IMR-90 (cell line): ENCODE results near the gene PSMD12. TPM values are rescaled to one million over a fixed set of nuclear protein-coding genes. Genes with fewer than 3 reads are reported as not detected.

Experiments
- ATAC-seq: fragments of 200-7000 bp; cut with Tn5 transposase; 2 replicates; pipeline ENCODE4 v1.9.1; 2020; ENCODE audit warnings: low read depth, mild to moderate bottlenecking, moderate library complexity
- BruUV-seq: library from RNA; stranded (reverse); fragments of 400-500 nt; replicated peaks from 2 replicates; lab custom pipeline; 2021; lab: Mats Ljungman, UMichigan
- CTCF ChIA-PET: fragments of 300-600 bp; formaldehyde crosslinking; extraction: SDS; loops from one replicate; lab custom pipeline; 2021; ENCODE audit warnings: antibody characterized with exemption; lab: Yijun Ruan, JAX
- POLR2A ChIA-PET: fragments of 300-600 bp; sonication (Branson Sonifier 250); formaldehyde crosslinking; loops from one replicate; lab custom pipeline; 2022; ENCODE audit warnings: antibody characterized with exemption; ENCODE audit not compliant: unreplicated experiment; lab: Charles Lee
- DNase-seq: peaks from one replicate; pipeline ENCODE4 v3.0.0; 2013
- H2AFZ ChIP-seq: replicated peaks from 2 replicates; pipeline ENCODE3; 2013; ENCODE audit warnings: low read length, mild to moderate bottlenecking; ENCODE audit not compliant: poor library complexity
- H2AK5ac ChIP-seq: 2 replicates; pipeline ENCODE4 v1.6.1; 2013; ENCODE audit warnings: low read depth, low read length, inconsistent platforms
- H2AK9ac ChIP-seq: replicated peaks from 2 replicates; pipeline ENCODE3; 2013; ENCODE audit warnings: mild to moderate bottlenecking, low read depth, low read length, moderate library complexity; ENCODE audit not compliant: poor library complexity
- H2BK120ac ChIP-seq: 2 replicates; pipeline ENCODE4 v1.6.1; 2013; ENCODE audit warnings: low read depth, low read length, inconsistent platforms
- H2BK15ac ChIP-seq: 3 replicates; pipeline ENCODE4 v1.6.1; 2013; ENCODE audit warnings: low read depth, low read length, inconsistent platforms
- H2BK20ac ChIP-seq: 2 replicates; pipeline ENCODE4 v1.6.1; 2013; ENCODE audit warnings: low read depth, mild to moderate bottlenecking, inconsistent platforms, low read length, moderate library complexity
- H2BK5ac ChIP-seq: 2 replicates; pipeline ENCODE4 v1.6.1; 2013; ENCODE audit warnings: mild to moderate bottlenecking, low read depth, low read length, inconsistent platforms; ENCODE audit not compliant: poor library complexity, severe bottlenecking
- H3K14ac ChIP-seq: replicated peaks from 2 replicates; pipeline ENCODE4 v1.6.1; 2013; ENCODE audit warnings: low read depth, low read length, inconsistent platforms
- H3K18ac ChIP-seq: 2 replicates; pipeline ENCODE4 v1.6.1; 2013; ENCODE audit warnings: low read depth, low read length, control low read depth
- H3K23ac ChIP-seq: 2 replicates; pipeline ENCODE4 v1.6.1; 2013; ENCODE audit warnings: low read depth, low read length, inconsistent platforms
- H3K27ac ChIP-seq: 2 replicates; pipeline ENCODE4 v1.5.1; 2013; ENCODE audit warnings: mild to moderate bottlenecking, control low read depth, low read length; ENCODE audit not compliant: insufficient read depth
- H3K27me3 ChIP-seq: 2 replicates; pipeline ENCODE4 v1.6.1; 2013; ENCODE audit warnings: low read length; ENCODE audit not compliant: control insufficient read depth, insufficient read depth
- H3K36me3 ChIP-seq: 2 replicates; pipeline ENCODE4 v1.6.1; 2013; ENCODE audit warnings: low read length, mixed read lengths; ENCODE audit not compliant: control insufficient read depth, insufficient read depth
- H3K4ac ChIP-seq: 2 replicates; pipeline ENCODE4 v1.6.1; 2013; ENCODE audit warnings: low read depth, low read length, inconsistent platforms
- H3K4me1 ChIP-seq: 2 replicates; pipeline ENCODE4 v1.6.1; 2013; ENCODE audit warnings: low read length, mixed read lengths; ENCODE audit not compliant: control insufficient read depth, insufficient read depth
- H3K4me2 ChIP-seq: 2 replicates; pipeline ENCODE4 v1.6.1; 2013; ENCODE audit warnings: low read depth, mild to moderate bottlenecking, control low read depth, low read length, moderate library complexity
- H3K4me3 ChIP-seq: 2 replicates; pipeline ENCODE4 v1.5.1; 2013; ENCODE audit warnings: low read depth, mild to moderate bottlenecking, control low read depth, low read length, moderate library complexity; ENCODE audit not compliant: insufficient read depth
- H3K56ac ChIP-seq: 2 replicates; pipeline ENCODE4 v1.6.1; 2013; ENCODE audit warnings: low read length, inconsistent platforms; ENCODE audit not compliant: insufficient read depth; ENCODE audit errors: extremely low read depth
- H3K79me1 ChIP-seq, 2 experiments: 2 replicates each; pipeline ENCODE4 v1.6.1; 2013; ENCODE audit warnings: low read length in 2 of 2, inconsistent platforms in 1 of 2, low read depth in 1 of 2
- H3K9ac ChIP-seq: 2 replicates; pipeline ENCODE4 v1.6.1; 2013; ENCODE audit warnings: low read depth, low read length, control low read depth
- H3K9me1 ChIP-seq: 2 replicates; pipeline ENCODE4 v1.6.1; 2013; ENCODE audit warnings: low read length, inconsistent platforms; ENCODE audit not compliant: insufficient read depth
- H3K9me3 ChIP-seq: 2 replicates; pipeline ENCODE4 v1.6.1; 2013; ENCODE audit warnings: low read length; ENCODE audit not compliant: control insufficient read depth, insufficient read depth
- H4K20me1 ChIP-seq: 2 replicates; pipeline ENCODE4 v1.6.1; 2013; ENCODE audit warnings: low read length, inconsistent platforms; ENCODE audit not compliant: insufficient read depth
- H4K5ac ChIP-seq: 2 replicates; pipeline ENCODE4 v1.6.1; 2013; ENCODE audit warnings: mild to moderate bottlenecking, low read depth, low read length, control low read depth
- H4K8ac ChIP-seq, 2 experiments: 2 replicates each; pipeline ENCODE4 v1.6.1; 2013; ENCODE audit warnings: low read depth in 2 of 2, low read length in 2 of 2, control low read depth in 1 of 2, inconsistent platforms in 1 of 2
- H4K91ac ChIP-seq: 2 replicates; pipeline ENCODE4 v1.6.1; 2013; ENCODE audit warnings: low read depth, low read length, inconsistent platforms; ENCODE audit not compliant: insufficient read depth
- BHLHE40 ChIP-seq: fragments of 150-350 bp; IDR thresholded peaks from 2 replicates; pipeline ENCODE4 v1.6.1; 2016; ENCODE audit warnings: mild to moderate bottlenecking, low read depth, low read length
- CEBPB ChIP-seq: IDR thresholded peaks from 2 replicates; pipeline ENCODE4 v1.6.1; 2012; ENCODE audit warnings: low read depth, low read length, improper control_type of control experiment
- CHD1 ChIP-seq: IDR thresholded peaks from 2 replicates; pipeline ENCODE4 v1.6.1; 2012; ENCODE audit warnings: low read depth, low read length, improper control_type of control experiment
- ELK1 ChIP-seq: fragments of 150-350 bp; IDR thresholded peaks from 2 replicates; pipeline ENCODE4 v1.6.1; 2016; ENCODE audit warnings: low read depth, mild to moderate bottlenecking, low read length, moderate library complexity, borderline replicate concordance
- FOS ChIP-seq: fragments of 150-350 bp; IDR thresholded peaks from 2 replicates; pipeline ENCODE4 v1.6.1; 2016; ENCODE audit warnings: low read depth, low read length
- MAFK ChIP-seq: IDR thresholded peaks from 2 replicates; pipeline ENCODE4 v1.6.1; 2012; ENCODE audit warnings: low read depth, low read length, improper control_type of control experiment
- MAZ ChIP-seq: IDR thresholded peaks from 2 replicates; pipeline ENCODE4 v1.6.1; 2012; ENCODE audit warnings: low read depth, mild to moderate bottlenecking, low read length, improper control_type of control experiment, moderate library complexity, borderline replicate concordance
- MXI1 ChIP-seq: IDR thresholded peaks from 2 replicates; pipeline ENCODE4 v1.6.1; 2012; ENCODE audit warnings: low read depth, mild to moderate bottlenecking, low read length, moderate library complexity, borderline replicate concordance
- NFE2L2 ChIP-seq: fragments of 150-350 bp; IDR thresholded peaks from 2 replicates; pipeline ENCODE4 v1.6.1; 2016; ENCODE audit warnings: low read depth, mild to moderate bottlenecking, low read length
- POLR2A ChIP-seq: IDR thresholded peaks from 2 replicates; pipeline ENCODE4 v1.6.1; 2012; ENCODE audit warnings: mild to moderate bottlenecking, low read depth, low read length
- RCOR1 ChIP-seq: IDR thresholded peaks from 2 replicates; pipeline ENCODE4 v1.6.1; 2012; ENCODE audit warnings: mild to moderate bottlenecking, low read length, improper control_type of control experiment; ENCODE audit not compliant: insufficient replicate concordance
- RFX5 ChIP-seq: IDR thresholded peaks from 2 replicates; pipeline ENCODE4 v1.8.0; 2012; ENCODE audit warnings: low read depth, mild to moderate bottlenecking, low read length, moderate library complexity
- SMC3 ChIP-seq: fragments of 150-350 bp; IDR thresholded peaks from 2 replicates; pipeline ENCODE4 v1.6.1; 2016; ENCODE audit warnings: low read depth, mild to moderate bottlenecking, antibody characterized with exemption, low read length, moderate library complexity
- USF2 ChIP-seq: fragments of 150-350 bp; IDR thresholded peaks from 2 replicates; pipeline ENCODE4 v1.6.1; 2017; ENCODE audit warnings: mild to moderate bottlenecking, antibody characterized with exemption, low read length, low read depth
- WGBS, 2 experiments: methylation state at CpG; one replicate each; pipeline versions ENCODE4 v1.1.5 to v1.1.7; 2013; ENCODE audit warnings: missing lambda C conversion rate in 2 of 2; ENCODE audit not compliant: insufficient read length in 1 of 2; ENCODE audit errors: extremely low coverage in 2 of 2; 5-methylcytosine and 5-hydroxymethylcytosine counted together
- dilution Hi-C: fragments of 300-500 bp; cut with HindIII; formaldehyde crosslinking; loops from one replicate; pipeline ENCODE4 v1.14.3; 2018; ENCODE audit warnings: low sequenced_read_pairs; ENCODE audit not compliant: unreplicated experiment
- in situ Hi-C: fragments of 300-500 bp; cut with MboI; formaldehyde crosslinking; loops from 3 replicates; pipeline ENCODE4 v1.14.3; 2019; ENCODE audit warnings: low sequenced_read_pairs, inconsistent platforms, mixed read lengths
- intact Hi-C: fragments of 100-400 bp; cut with micrococcal nuclease; formaldehyde crosslinking; loops from 2 replicates; pipeline ENCODE4 v1.10.0; 2022
- polyA plus RNA-seq, 3 experiments: library from polyadenylated mRNA; depleted of rRNA; stranded (reverse); fragments of >200 nt; gene quantifications; 2 replicates each; pipeline ENCODE4 v1.2.3, GENCODE V29; 2012; ENCODE audit warnings: low replicate concordance in 1 of 3
- total RNA-seq: library from RNA; depleted of rRNA; stranded (reverse); fragments of >200 nt; gene quantifications from 2 replicates; pipeline ENCODE4 v1.2.3, GENCODE V29; 2012

The PSMD12 gene
- total and polyA plus RNA-seq, 2 of the 4 experiments (the other 2 are of a cell fraction): 17.9 to 39.7 TPM

GRCh38 chr17:67393809-67394397 is 27.5 kb upstream of the PSMD12 start (continued):
- TF ChIP-seq SMC3: no peak
- TF ChIP-seq CHD1: no peak

GRCh38 chr17:67392111-67392510 is 25.7 kb upstream of the PSMD12 start:
- DNase-seq: no peak
- ATAC-seq: no peak
- Histone ChIP-seq H3K4ac (no peak overlapping the region), H2AK5ac (no peak overlapping the region), H4K5ac (no peak overlapping the region), H3K79me1 (peaks cover 17 to 31% of the 10 kb centered on the region in 2 experiments), H2AFZ (no peak overlapping the region), H4K91ac (no peak overlapping the region), H3K9ac (no peak overlapping the region), H3K14ac (no peak overlapping the region), H2BK120ac (no peak overlapping the region), H3K27ac (no peak overlapping the region), H3K4me2 (no peak overlapping the region), H3K18ac (no peak overlapping the region), H3K56ac (no peak overlapping the region), H4K20me1 (peaks cover 10% of the 10 kb centered on the region; the same call in 1 of the 2 replicates), H4K8ac (no peak overlapping the region), H3K23ac (no peak overlapping the region), H2AK9ac (no peak overlapping the region), H3K27me3 (no peaks in the 10 kb centered on the region), H2BK20ac (no peak overlapping the region), H3K4me3 (no peak overlapping the region), H3K9me3 (no peaks in the 10 kb centered on the region), H3K36me3 (no peaks in the 10 kb centered on the region), H2BK15ac (no peak overlapping the region), H2BK5ac (no peak overlapping the region), H3K9me1 (peaks cover 9% of the 10 kb centered on the region), H3K4me1 (peaks cover 7% of the 10 kb centered on the region)
- in situ Hi-C loops (no loop called here), intact Hi-C loops (no loop called here), dilution Hi-C loops (no loop called here)
- CTCF ChIA-PET: no interaction called here
- BruUV-seq: no TSS peak
- no CpG with 5 or more reads among the region's 6 CpGs for WGBS, 2 experiments
- POLR2A ChIA-PET: no interaction called here
- TF ChIP-seq NFE2L2 (no peak), ELK1 (no peak), MAFK (no peak), USF2 (no peak), MXI1 (no peak), BHLHE40 (no peak), SMC3 (no peak), RCOR1 (no peak), CHD1 (no peak), CEBPB (no peak), RFX5 (no peak), MAZ (no peak), POLR2A (no peak), FOS (no peak)
